Hepatocyte (in vitro differentiated cells): ENCODE measurements around the gene TAB3. TPM values are rescaled to one million over a fixed set of nuclear protein-coding genes. Genes with fewer than 3 reads are reported as not detected.
"Not testable (repeated sequence)": the region's sequence is repeated elsewhere in the genome, so short reads cannot be mapped to it uniquely, and the experiment has no call there.

ENCODE experiments used
- DNase-seq: peaks from one replicate; pipeline ENCODE4 v3.0.0-alpha.2; 2016; ENCODE audit warnings: low spot score
- H2AFZ ChIP-seq: fragments of 200-600 bp; sonication (generic); 2 replicates; pipeline ENCODE4 v1.6.0; 2016; ENCODE audit warnings: antibody characterized with exemption, mild to moderate bottlenecking
- H3K27ac ChIP-seq: fragments of 200-600 bp; sonication (generic); 2 replicates; pipeline ENCODE4 v1.5.1; 2016; ENCODE audit warnings: mild to moderate bottlenecking
- H3K27me3 ChIP-seq: fragments of 200-600 bp; sonication (generic); 2 replicates; pipeline ENCODE4 v1.6.1; 2016
- H3K36me3 ChIP-seq: fragments of 200-600 bp; sonication (generic); replicated peaks from 2 replicates; pipeline ENCODE4 v1.5.1; 2016; ENCODE audit warnings: low read depth; ENCODE audit not compliant: insufficient read depth
- H3K4me1 ChIP-seq: fragments of 200-600 bp; sonication (generic); 2 replicates; pipeline ENCODE4 v1.5.1; 2016; ENCODE audit warnings: mild to moderate bottlenecking, moderate library complexity; ENCODE audit not compliant: insufficient read depth
- H3K4me2 ChIP-seq: fragments of 200-600 bp; sonication (generic); 2 replicates; pipeline ENCODE4 v1.6.0; 2016
- H3K4me3 ChIP-seq: fragments of 200-600 bp; sonication (generic); 2 replicates; pipeline ENCODE4 v1.5.1; 2016; ENCODE audit warnings: mild to moderate bottlenecking
- H3K79me2 ChIP-seq: fragments of 200-600 bp; sonication (generic); 2 replicates; pipeline ENCODE4 v1.6.0; 2017; ENCODE audit warnings: mild to moderate bottlenecking
- H3K9me2 ChIP-seq: fragments of 200-600 bp; sonication (generic); replicated peaks from 2 replicates; pipeline ENCODE4 v1.6.0; 2017; ENCODE audit warnings: mild to moderate bottlenecking; ENCODE audit not compliant: insufficient read depth
- H3K9me3 ChIP-seq: fragments of 200-600 bp; sonication (generic); 2 replicates; pipeline ENCODE4 v1.5.1; 2016; ENCODE audit warnings: low read depth, mild to moderate bottlenecking
- H4K20me1 ChIP-seq: fragments of 200-600 bp; sonication (generic); 2 replicates; pipeline ENCODE4 v1.6.0; 2016; ENCODE audit warnings: mild to moderate bottlenecking; ENCODE audit not compliant: insufficient read depth, poor library complexity, severe bottlenecking
- CTCF ChIP-seq: fragments of 200-600 bp; sonication (generic); IDR thresholded peaks from 2 replicates; pipeline ENCODE4 v1.5.1; 2016; ENCODE audit warnings: antibody characterized with exemption, mild to moderate bottlenecking; ENCODE audit not compliant: poor library complexity
- EZH2 ChIP-seq: fragments of 200-600 bp; sonication (generic); IDR thresholded peaks from 2 replicates; pipeline ENCODE4 v1.6.1; 2016; ENCODE audit warnings: antibody characterized with exemption, mild to moderate bottlenecking, borderline replicate concordance
- EZH2phosphoT487 ChIP-seq: fragments of 200-600 bp; sonication (generic); IDR thresholded peaks from one replicate; pipeline ENCODE4 v1.6.1; 2018; ENCODE audit warnings: antibody characterized with exemption, mild to moderate bottlenecking, low read depth, moderate library complexity; ENCODE audit not compliant: unreplicated experiment, severe bottlenecking
- WGBS: methylation state at CpG from one replicate; pipeline ENCODE4 v1.1.6; 2016; ENCODE audit warnings: low lambda C conversion rate; ENCODE audit errors: missing lambda C conversion rate; 5-methylcytosine and 5-hydroxymethylcytosine counted together
- polyA plus RNA-seq: library from polyadenylated mRNA; unstranded; fragments of >200 nt; fragmentation: Nextera tagmentation; extraction: Ambion mirVana; gene quantifications from 2 replicates; pipeline ENCODE4 v1.2.1, GENCODE V29; 2016
- total RNA-seq: library from RNA; depleted of rRNA; stranded (reverse); fragments of >200 nt; gene quantifications from 2 replicates; pipeline ENCODE4 v1.2.3, GENCODE V29; 2014

The TAB3 gene
- total and polyA plus RNA-seq, 2 experiments from 2014 or later = 18.9 to 79.1 TPM

- Histone ChIP-seq H3K36me3 (no peaks in the 10 kb centered on the region), H3K27me3 (no peaks in the 10 kb centered on the region), H3K4me3 (no peak overlapping the region), H3K9me2 (no peaks in the 10 kb centered on the region), H2AFZ (no peak overlapping the region), H3K4me1 (no peaks in the 10 kb centered on the region), H3K79me2 (no peaks in the 10 kb centered on the region), H3K27ac (no peak overlapping the region), H3K9me3 (no peaks in the 10 kb centered on the region), H4K20me1 (no peaks in the 10 kb centered on the region), H3K4me2 (no peak overlapping the region)
- WGBS = 86% methylated on average over 2 of the region's 2 CpGs
- TF ChIP-seq EZH2 = no peak
- no peak for TF ChIP-seq EZH2phosphoT487
- TF ChIP-seq CTCF = no peak
- DNase-seq = no peak
These were observed 89.7 kb downstream of the TAB3 start for GRCh38 chrX:30799327-30799726.

DNA sequence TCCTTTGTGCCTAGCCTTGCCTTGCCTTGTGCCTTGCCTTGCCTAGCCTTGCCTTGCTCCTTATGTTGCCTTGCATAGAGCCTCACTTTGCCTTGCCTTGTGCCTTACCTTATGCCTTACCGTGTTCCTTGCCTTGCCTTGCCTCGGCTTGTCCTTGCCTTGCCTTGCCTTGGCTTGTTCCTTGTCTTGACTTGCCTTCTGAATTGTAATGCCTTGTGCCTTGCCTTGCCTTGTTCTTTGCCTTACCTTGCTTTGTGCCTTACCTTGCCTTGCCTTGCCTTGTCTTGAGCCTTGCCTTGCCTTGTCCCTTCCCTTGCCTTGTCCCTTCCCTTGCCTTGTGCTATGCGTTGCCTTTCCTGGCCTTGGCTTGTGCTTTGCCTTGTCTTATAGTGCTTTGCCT lies 90.2 kb downstream of the TAB3 start:
- H3K4me2 ChIP-seq = no peak overlapping the region
- no peaks in the 10 kb centered on the region for H3K9me3 ChIP-seq
- no peaks in the 10 kb centered on the region for H4K20me1 ChIP-seq
- no peaks in the 10 kb centered on the region for H3K27me3 ChIP-seq
- H3K9me2 ChIP-seq = no peaks in the 10 kb centered on the region
- WGBS = 83% methylated on average over 3 of the region's 3 CpGs
- TF ChIP-seq CTCF = no peak
- no peak for TF ChIP-seq EZH2phosphoT487
- TF ChIP-seq EZH2 = no peak
- H3K4me1 ChIP-seq = no peaks in the 10 kb centered on the region
- no peaks in the 10 kb centered on the region for H3K79me2 ChIP-seq
- H2AFZ ChIP-seq = no peak overlapping the region
- H3K27ac ChIP-seq = no peak overlapping the region
- no peaks in the 10 kb centered on the region for H3K36me3 ChIP-seq
- no peak overlapping the region for H3K4me3 ChIP-seq
- DNase-seq = no peak

DNA sequence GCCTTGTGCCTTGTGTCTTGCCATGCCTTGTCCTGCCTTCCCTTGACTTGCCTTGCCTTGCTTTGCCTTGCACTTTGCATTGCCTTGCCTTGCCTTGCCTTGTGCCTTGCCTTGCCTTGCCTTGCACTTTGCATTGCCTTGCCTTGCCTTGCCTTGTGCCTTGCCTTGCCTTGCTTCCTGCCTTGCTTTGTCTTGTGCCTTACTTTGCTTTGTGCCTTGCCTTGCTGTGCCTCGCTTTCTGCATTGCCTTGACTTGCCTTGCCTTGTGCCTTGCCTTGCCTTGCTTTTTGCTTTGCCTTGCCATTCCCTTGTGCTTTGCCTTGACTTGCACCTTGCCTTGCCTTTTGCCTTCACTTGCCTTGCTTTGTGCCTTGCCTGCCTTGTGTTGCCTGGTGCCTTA lies 91.8 kb downstream of the TAB3 start:
- H3K4me3 ChIP-seq, H3K36me3 ChIP-seq, H4K20me1 ChIP-seq, H3K9me3 ChIP-seq, H3K27me3 ChIP-seq, DNase-seq, H3K9me2 ChIP-seq, H3K4me2 ChIP-seq, H3K4me1 ChIP-seq, H2AFZ ChIP-seq, H3K79me2 ChIP-seq, H3K27ac ChIP-seq: not testable (repeated sequence)
- WGBS = 91% methylated on average over 1 of the region's 1 CpG

- H4K20me1 ChIP-seq = no peaks in the 10 kb centered on the region
- TF ChIP-seq EZH2 (no peak), EZH2phosphoT487 (no peak), CTCF (no peak)
These were observed 92.8 kb downstream of the TAB3 start for GRCh38 chrX:30795981-30796958.

More at GRCh38 chrX:30795981-30796958, 92.8 kb downstream of the TAB3 start:
- WGBS = 76% methylated on average over 6 of the region's 6 CpGs
- Histone ChIP-seq H3K27ac (no peak overlapping the region), H3K36me3 (no peaks in the 10 kb centered on the region), H2AFZ (no peak overlapping the region), H3K4me3 (no peak overlapping the region), H3K79me2 (no peaks in the 10 kb centered on the region), H3K4me2 (no peak overlapping the region), H3K4me1 (no peaks in the 10 kb centered on the region), H3K9me2 (no peaks in the 10 kb centered on the region), H3K27me3 (no peaks in the 10 kb centered on the region), H3K9me3 (no peaks in the 10 kb centered on the region)
- no peak for DNase-seq
